Kidney capillary endothelial cell (primary cell): ENCODE measurements around the gene LIFR.
"Not testable (repeated sequence)": the region's sequence is repeated elsewhere in the genome, so short reads cannot be mapped to it uniquely, and the experiment has no call there.

Experiments used
- DNase-seq: peaks from one replicate; pipeline ENCODE4 v3.0.0-alpha.2; 2018; ENCODE audit warnings: low spot score

The LIFR gene

DNA sequence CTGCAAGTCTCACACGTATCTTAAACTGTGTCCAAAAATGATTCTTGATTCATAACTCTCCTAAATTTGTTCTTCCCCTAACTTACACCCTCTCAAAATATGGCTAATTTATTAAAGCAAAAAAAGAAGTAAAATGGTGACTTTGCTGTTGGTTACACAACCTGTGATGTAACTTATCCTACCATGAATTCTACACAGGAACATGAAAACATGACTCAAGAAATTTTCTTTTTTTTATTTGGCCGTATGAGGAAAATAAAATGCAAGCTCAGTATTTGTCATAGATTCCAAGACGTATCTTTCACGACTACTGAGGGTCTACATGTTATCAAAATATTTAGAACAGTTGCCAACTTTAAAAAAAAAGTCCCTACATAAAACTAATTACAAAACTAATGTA, 9.2 kb downstream of the LIFR start:
- no peak for DNase-seq

DNA sequence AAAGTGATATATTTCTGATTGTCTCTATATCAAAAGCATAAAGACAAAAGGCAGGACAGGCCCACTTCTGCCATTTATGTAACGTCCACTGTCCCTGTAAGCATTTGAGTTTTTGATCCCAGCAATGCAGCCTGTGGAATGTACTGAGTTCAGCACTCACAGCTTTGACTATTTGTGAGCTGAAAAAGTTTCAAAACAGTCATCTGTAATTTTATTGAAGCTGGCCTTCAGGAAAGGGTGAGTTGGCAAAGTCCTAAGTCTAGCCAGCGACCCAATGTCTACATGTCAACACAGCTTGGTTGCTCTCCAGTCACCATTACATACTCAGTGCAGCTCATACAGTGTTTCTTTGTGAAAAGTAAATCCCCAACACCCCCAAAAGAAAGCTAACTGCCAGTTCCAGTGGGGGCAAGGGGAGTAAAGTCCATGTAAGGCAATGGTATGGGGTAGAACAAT, 9.7 kb downstream of the LIFR start:
- no peak for DNase-seq

DNA sequence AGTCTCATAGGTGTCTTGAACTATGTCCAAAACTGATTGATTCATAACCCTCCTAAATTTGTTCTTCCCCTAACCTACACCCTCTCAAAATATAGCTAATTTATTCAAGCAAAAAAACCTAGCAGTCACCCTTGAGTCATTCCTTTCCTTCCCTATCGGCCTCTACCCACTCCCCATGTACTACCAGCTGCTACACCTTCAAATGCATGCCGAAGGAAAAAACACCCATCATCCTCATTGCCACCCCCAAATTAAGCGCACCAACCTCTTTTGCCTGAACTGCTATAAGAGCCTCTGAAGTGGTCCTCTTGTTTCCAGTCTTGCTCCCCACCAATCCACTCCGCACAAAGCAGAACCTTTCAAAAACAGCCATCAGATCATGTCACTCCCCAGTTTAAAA, 12.6 kb downstream of the LIFR start:
- DNase-seq: no peak

DNA sequence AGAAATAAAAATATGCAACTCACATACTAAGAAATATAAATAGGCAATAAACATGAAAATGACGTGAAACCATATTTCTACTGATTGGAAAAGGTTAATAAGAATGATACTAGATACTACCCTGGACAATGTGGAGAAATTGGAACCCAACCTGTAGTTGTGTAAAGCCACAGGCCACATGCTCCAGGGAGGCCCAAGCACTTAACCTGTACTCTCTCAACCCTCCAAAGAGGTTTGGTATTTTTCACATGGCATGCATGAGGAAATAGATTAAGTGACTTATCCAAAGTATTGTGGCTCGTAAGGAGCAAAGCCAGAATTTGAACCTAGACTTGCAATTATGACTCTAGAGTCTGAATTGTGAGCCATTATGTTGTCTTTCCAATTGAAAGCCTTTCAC, 13.4 kb downstream of the LIFR start:
- DNase-seq: no peak

DNA sequence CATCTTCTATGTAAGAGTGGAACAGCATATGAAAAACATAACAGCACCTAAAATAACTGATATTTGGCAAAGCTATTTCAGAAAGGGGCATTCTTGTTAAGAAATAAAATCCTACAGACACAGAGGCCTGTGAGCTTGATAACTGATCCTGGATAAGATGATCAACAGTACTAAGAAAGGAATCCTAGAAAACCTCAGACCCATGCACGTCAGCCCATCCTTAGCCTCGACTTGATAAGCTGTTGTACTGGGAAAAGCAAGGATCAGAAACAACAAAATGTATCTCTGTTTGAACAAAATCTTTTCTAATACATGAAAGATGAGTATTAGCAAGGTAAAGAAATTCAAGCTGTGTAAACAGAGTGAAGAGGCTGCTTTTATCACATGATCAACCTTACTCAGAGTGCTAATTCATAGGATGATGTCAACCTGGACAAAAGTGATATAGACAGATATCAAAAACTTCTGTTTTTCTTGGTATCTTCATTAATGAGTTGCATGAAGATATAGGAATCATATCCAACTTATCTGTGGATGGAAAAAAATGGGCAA, 15.2 kb downstream of the LIFR start:
- DNase-seq: no peak

DNA sequence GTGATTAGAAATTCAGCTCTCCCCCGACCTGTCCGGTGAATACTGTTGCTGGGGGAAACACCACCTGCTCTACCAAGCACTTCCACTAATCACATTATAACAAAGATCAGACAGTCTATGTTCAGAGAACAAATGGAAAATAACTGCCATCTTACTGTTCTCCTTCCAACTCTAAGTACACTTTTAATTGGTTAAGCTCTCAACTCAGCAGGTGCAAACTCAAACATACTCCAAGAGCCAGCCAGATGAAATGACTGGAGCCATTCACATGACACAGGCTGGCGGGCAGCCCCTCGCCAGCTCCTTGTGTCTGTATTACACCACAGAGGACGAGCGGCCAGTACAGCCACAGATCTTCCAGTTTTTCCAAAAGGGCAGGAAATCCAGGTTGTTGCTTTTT, 16.1 kb downstream of the LIFR start:
- no peak for DNase-seq

DNA sequence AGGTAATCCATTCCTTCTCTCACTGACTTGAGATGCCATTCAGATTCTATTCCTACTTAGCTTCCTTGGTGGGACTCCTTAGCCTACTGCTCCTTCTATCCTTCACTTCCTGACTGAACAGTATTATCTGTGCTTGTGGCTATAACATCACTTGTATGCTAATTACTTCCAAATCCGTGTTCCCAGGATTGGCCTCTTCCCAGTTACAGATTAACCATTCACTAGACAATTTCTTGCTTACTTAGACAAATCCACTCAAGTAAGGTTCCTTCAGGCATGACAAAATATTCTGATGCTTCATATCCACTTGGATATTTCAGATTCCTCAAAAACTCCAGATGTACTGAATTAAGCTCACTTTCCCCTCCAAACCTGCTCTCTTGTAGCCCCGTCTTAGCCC, 18.3 kb downstream of the LIFR start:
- no peak for DNase-seq

DNA sequence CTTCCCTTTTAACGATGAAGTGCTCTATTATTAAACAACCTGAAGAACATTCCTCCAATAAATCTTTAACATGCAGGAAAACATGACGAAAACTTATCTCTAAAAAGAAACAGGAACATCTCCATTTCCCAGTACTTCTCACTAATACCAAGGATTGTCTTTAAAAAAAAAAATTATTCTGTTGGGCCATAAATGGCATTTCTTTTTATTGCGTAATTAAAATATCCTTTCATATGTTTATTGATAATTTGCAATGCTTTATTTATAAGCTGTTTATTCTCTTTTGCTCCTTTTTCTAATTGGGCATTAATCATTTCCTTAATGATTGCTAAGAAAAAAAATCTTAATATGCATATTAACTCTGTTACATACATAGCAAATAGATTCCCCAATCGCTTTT, 18.9 kb downstream of the LIFR start:
- DNase-seq: no peak

DNA sequence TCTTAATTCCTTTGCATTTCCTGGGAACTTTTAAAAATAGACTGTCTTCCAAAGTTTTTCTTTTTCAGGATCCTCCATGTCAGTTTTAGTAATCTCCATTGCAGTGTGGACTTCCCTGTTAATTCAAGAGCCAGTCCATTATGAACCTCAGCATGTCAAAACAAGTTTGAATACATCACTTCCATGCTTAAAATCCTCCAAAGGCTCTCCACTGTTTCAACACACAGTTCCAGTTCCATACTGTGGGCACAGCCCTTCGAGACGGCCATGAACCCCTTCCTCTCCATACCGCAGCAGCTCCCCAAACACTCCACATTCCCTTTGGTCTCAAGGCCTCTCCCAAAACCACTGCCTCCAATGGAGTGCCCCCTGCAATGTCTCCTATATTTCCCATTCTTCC, 19.5 kb downstream of the LIFR start:
- no peak for DNase-seq

DNA sequence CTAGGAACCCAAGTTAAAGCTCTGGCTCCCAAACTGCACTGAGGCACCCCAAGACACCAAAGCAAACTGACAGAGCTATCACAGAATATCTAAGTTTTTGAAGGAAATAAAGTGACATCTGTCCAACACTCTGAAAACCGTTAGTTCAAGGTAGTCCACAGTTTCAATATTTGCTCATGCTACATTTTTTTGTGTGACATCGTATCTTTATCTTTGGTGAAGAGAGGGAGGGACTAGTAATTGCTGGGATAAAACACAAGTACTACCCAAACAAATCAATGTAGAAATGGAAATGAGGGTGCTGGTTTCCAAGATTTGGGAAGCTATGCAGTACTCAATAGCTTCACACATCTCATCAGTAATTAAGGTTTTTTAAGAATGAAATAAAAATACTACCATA, 20.6 kb downstream of the LIFR start:
- DNase-seq: no peak

DNA sequence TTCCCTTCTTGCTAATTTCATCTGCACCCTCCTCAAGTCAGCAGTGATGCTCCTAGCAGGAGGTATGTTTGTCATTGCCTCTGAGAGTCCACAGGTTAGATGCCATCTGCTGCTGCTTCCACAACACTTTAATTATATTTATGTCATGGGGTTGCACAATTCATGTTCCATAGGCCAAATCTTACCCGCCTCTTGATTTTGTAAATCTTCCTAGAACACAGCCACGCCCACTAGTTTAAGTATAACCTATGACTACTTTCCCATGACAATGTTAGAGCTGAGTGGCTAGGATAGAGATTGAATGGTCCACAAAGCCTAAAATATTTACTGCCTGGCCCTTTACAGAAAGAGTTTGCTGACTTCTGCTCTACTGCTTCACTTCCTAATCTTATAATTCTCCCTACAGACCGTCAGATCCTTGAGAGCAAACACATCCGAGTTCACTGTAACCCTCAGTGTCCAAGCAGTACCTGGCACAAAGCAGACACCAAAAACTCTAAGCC, 21.1 kb downstream of the LIFR start:
- DNase-seq: no peak

DNA sequence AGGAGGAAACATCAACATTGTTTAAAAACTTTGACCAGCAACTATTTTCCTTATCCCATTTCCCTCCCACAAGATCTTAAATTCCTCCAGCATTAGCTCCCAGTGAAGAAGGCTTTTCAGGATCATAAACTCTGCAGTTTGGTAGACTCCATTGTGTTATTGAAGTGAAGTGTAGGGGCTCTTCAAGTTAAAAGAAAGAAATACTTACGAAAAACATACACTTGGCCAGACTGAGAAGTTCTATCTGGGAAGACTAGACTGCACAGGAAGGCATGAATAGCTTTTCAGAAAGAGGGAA, 22.3 kb downstream of the LIFR start:
- no peak for DNase-seq

DNA sequence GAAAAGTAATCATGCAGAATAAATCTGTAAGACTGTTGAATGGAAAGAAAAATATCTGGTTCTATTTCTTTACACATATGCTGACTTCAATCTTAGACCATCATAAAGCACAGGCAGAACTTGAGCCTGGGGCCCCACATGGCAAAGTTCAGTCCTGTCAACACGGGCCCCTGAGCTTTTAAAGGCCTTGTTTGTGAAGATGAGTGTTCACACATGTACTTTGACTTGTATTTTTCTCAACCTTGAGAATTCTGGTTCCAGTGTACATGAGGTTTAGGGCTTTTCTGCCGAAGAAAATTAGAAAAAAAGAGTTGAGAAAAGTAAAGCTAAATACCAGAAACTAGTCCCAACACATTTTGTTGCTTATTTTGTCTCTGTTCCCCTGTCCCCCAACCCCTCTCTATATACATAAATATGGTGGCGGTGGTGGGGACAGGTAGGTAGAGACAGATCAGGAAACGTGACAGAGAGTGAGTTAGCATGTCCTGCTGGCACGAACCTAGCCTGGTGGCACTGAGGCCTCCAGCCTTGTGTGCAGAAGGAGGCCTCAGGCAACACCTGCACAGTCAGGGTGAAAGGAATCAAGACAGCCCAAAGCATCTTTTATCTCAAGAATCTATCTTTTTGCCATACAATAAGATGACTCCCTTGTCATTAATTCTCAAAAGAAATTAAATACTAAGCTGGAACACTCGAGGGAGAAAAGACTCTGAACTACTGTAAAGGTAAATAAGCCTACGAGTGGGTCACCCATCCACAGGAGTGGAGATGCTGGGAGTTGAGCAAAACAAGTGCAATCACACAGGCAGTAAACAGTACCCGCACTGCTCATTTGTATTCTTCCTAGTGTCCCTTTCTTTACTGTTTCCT, 22.9 kb downstream of the LIFR start:
- DNase-seq: no peak

DNA sequence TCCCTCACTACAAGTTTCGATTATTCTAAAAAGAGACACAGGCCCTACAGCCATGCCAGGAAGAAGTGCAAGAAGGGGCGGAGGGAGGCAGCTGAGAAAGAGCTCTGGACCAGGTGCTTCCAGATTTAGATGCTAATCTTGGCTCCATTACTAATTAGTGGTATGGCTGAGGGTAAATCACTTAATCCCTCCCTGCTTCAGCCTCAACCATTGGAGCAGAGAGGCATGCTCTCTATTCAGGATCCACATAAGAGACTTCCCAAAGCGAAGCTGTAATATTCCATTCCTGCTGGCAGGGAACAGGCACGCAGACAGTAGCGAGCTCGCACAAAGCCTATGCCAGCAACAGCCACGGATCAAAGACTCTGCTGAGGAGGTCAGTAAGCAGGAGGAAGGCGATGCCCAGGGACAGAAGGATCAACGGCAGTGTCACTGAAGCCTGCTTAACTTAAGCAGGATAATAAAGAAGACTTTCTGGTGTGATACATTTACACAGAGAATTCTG, 24.2 kb downstream of the LIFR start:
- DNase-seq: no peak

DNA sequence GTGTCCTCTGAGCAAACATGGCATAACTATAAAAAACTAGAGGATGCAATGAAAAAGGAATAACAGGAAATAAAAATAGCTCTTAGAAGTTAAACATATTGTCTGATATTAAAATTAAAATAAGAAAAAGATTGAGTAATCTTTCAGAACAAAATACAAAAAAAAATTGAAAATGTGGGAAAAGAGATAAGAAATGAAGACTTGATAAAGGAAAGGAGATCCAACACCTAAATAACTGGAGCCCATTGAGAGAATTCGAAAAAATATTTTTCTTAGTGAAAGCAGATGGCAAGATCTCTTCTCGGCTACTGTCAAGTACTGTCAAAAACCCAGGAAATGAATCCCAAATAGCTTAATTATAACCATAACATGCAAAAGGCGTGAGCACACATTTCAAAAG, 24.9 kb downstream of the LIFR start:
- DNase-seq: no peak

DNA sequence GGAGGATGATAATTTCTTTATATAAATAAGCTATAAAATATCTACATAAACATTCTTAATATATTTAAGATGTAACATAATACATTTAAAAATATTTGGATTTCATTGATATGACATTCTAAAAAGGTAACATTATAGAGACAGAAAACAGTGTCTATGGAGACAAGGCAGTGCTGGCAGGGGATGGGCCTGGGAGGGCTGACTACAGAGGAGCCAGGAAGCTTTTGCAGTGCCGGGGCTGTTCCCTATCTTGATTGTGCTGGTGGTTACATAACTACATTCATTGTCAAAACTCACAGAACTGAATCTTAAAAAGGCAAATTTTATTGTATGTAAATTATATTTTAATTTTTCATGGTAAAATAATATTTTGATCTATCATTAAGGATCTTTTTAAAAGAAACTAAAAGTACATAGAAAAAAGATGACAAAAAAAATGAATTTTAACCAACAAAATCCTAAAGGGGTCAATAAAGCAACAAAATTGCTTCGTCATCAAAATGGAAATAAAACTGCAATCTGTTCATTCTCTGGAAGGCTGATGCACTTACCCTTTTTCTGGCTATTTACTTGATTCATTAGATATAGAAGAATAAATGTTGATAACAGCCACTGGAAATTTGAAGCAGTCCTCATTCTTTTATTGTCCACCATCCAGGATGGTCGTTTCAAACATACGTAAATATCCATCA, 26.3 kb downstream of the LIFR start:
- no peak for DNase-seq

DNA sequence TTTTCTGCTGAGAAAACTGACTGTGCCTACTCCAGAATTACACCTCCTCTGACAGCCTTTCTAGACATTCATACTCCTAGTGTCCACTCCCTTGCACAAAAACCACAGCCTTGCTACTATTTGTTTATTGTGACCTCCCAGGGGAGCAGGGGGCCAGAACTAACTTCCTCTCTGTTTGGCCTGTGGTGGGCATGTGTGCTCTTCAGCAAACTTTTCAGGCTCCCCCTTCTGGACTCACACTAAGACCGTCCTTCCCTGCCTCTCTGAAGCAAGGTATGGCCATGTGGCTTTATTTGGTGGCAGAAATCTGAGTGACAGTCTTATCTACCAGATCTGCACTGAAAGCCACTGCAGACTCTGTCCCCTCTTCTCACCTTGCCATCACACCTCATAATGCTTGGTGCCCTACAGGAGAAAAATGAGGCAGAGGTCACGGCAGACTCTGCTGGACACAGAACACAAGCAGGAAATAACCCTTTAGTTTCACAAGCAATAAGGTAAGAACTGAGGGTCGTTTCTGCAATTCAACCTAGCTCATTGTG, 28.2 kb downstream of the LIFR start:
- DNase-seq: no peak

DNA sequence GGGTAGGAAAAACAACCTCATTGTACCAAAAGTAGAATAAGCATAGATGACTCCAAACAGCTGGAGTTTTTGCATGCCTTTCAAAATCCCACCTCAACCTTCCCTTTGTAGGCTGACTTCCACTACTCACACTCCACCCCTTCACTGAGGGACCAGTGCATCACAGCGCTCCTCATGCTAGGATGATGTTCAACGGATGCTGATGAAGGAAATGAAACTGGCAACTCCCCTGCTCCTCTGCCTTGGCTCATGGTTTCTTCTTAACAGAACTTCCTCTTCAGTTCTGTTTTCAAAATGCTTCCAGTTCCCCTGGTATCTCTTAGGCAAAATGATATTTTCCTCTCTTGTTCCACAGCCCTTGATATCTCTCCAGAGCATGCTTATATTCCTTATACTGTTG, 29.0 kb downstream of the LIFR start:
- no peak for DNase-seq

DNA sequence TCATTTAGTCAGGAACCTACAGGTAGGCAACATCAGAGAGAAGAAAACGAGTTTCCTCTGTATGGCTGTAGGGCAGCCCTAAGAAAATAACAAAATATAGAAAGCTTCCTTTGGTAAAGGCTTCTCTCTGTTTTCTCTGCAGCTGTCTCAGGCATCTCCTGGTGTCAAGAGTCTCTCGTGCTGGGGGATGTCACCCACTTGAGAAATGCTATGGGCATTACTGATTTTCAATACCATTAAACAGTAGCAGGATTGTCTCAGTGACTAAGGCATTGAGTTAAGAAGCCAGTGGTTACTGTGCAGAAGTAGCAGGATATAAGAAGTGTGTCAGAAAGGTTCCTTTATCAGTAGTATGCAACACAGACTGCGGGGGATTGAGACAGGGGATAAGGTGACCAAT, 32.4 kb downstream of the LIFR start:
- no peak for DNase-seq

DNA sequence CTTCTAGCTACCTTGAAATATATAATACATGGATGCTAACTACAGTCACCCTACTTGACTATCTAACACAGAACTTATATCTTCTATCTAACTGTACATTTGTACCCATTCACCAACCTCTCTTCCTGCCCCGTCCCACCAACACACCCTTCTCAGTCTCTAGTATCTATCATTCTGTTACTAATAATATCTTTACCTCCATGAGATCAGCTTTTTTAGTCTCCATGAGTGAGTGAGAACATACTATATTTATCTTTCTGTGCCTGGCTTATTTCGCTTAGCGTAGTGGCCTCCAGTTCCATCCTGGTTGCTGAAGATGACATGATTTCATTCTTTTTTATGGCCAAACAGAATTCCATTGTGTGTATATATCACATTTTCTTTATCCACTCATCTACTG, 37.0 kb downstream of the LIFR start:
- no peak for DNase-seq

DNA sequence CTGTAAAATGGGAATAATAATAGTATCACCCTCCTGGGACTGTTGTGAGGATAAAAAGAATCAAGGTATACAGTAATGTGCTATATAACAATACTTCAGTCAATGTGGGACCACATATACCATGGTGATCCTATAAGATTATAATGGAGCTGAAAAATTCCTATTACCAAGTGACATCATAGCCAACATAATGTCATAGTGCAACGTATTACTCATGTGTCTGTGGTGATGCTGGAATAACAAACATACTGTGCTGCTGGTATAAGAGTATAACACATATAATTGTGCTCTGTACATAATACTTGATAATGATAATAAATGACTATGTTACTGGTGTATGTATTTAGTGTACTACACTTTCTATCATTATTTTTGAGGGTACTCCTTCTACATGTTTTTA, 38.1 kb downstream of the LIFR start:
- no peak for DNase-seq

DNA sequence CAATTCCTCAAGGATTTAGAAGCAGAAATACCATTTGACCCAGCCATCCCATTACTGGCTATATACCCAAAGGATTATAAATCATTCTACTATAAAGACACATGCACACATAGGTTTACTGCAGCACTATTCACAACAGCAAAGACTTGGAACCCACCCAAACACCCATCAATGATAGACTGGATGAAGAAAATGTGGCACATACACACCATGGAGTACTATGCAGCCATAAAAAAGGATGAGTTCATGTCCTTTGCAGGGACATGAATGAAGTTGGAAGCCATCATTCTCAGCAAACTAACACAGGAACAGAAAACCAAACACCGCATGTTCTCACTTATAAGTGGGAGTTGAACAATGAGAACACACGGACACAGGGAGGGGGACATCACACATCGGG, 39.8 kb downstream of the LIFR start:
- DNase-seq: not testable (repeated sequence)

DNA sequence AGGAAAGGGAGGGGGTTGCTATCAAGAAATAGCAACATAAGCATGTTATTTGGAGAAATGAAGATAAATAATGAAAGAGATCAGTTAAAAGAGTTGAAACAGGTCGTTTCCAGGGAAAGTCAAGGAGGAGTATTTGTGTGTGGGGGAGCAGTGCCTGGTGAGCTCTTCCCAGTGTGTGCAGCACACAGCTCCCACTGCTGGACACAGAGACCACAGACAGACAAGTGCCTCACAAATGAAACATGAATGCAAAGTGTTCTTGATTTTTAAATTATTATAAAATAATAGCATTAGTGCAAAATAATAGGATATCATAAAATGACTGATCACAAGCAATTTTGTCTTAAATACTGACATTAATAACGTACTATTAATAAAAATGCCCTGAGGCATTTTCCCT, 40.8 kb downstream of the LIFR start:
- no peak for DNase-seq
